GM18868 (cell line): ENCODE results near the gene LAMP5.

ENCODE experiments used
- ATAC-seq: cut with Tn5 transposase; IDR thresholded peaks from one replicate; pipeline ENCODE4 v1.9.1; 2021; ENCODE audit warnings: mild to moderate bottlenecking, moderate library complexity; ENCODE audit not compliant: unreplicated experiment

LAMP5 gene

DNA sequence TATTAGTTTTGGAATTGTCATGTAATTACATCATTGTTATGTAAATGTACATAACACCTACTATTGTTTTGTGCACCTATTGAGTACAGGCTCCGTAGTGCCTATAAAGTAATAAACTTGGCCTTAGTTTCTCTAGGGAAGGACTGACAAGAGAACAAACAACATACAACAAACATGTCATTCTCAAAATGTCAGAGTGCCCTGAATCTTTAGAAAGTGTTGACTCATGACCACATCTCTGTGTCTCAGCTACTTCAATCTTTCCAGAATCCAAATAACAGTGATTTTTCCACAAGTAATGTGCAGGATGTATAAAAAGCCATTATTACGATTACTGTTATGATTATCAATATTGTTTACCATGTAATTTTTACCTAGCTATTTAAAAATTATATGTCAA, 17.2 kb downstream of the LAMP5 start:
- ATAC-seq: no peak

DNA sequence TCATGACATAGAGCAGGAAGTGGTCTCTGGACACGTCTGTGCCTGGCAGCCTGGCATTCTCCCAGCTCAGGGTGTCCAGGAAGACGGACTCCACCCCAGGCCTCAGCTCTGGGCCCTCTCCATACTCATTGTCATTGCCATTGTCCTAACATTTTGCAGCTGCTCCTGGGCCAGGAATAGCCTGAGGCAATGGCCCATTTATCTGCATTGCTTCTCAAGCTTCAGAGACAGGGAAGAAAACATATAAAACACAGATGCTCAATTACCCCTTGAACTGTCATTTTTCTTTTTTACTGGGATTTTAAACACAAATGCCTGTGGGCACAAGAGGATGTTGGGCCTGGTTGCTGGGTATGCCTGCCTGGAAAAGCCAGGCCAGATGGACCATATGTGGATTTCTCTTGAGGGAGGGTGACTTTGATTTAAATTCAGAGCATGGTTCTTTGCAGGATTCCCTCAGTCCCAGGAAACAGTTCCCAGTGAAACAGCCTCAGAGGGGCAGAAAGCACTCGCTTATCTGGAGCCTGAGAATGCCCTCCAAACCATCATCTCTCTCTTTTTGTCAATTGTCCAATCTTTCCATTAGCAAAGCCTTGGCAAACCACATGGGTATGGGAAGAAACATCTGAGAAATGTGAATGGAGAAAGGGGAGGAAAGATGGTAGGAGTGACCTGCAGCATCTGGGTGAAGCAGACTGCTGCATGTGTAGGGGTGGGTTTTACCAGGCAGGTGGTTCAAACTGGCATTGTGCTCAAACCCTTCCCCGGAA, 17.9 kb downstream of the LAMP5 start:
- ATAC-seq: no peak

DNA sequence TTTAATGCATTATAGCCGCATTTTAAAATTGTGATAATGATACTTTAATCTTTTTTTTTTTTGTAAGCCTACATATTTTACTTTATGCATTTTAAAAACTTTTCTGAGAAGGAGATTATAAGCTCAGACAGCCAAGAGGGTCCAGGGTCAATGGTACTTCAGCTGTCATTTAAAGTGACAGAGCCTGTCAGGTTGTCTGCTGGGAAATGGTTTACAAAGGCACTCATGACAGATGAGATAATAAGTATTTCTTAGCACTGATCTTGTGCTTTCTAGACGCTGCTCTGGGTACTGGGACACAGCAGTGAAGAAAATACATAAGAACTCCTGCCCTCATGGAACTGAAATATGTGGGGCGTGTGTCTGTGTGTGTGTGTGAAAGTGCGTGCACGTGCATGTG, 19.6 kb downstream of the LAMP5 start:
- ATAC-seq: no peak

DNA sequence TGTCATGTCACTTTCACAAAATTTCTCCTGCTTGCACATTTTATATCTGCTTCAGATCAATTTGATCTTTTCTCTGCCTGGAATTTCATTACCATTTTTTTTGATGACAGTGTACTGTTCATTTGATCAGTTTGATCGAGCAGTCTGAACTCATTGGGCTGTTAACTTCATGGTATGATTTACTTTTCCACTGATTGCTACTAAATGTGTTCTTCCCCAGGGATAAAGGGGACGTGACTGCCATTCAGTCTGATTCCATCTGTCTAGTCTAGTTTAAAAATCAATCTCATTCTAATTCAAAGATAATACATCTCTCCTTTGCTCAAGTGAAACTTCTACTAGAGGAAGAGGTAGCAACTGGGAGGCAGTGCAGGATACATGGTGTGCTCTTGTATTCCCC, 21.1 kb downstream of the LAMP5 start:
- no peak for ATAC-seq

DNA sequence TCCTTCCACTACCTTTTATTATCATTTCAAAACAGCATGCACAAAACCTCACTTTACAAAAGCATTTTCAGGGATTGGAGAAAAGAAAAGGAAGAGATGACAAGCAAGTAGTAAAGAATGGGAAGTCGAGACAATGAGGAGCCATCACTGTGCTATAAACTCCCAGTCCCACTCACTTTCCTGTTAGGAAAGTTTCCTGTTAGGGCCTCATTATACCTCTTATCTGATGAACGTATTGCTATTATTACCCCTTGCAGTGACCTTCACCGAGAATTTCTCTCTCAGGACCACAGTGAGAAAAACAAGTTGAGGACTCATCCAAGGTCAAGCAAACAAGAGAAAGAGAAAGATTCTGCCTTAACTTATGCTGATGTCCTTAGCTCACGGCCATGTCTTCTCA, 28.8 kb downstream of the LAMP5 start:
- no peak for ATAC-seq

DNA sequence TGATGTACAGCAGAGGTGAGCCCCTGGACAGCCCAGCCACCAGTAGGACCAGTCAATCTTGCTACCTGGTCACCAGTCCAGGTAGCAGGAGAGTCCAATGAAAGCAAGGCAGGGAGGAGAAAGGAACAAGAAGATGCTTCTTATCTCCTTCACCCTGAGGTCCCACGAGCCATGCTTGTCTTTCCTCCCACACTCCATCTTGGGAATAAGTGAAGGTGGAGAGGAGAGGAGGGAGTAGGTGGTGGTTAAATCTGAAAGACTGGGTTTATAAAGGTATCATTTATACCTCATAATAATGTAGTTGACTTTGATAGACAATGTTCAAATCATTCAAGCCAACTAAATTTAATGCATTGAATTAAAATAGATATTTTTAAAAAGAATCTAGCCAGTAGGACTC, 35.9 kb downstream of the LAMP5 start:
- no peak for ATAC-seq

DNA sequence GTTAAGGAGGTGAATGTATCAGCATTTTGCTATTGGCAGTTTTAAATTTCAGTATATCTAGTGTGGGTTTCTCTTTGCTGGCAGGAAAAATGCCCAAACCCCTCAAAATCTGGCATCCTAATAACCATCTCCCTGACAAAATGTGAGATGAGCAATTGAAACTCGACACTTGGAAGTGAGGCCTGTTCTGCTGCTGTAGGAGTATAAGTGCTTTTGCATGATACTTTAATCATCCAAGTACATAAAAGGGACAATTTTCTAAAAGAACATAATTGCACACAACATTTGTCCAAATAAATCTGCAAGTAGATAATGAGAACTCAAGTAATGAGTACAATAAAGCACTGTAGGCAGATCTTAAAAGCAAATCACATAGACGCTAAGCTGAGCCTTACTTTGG, 36.5 kb downstream of the LAMP5 start:
- no peak for ATAC-seq

DNA sequence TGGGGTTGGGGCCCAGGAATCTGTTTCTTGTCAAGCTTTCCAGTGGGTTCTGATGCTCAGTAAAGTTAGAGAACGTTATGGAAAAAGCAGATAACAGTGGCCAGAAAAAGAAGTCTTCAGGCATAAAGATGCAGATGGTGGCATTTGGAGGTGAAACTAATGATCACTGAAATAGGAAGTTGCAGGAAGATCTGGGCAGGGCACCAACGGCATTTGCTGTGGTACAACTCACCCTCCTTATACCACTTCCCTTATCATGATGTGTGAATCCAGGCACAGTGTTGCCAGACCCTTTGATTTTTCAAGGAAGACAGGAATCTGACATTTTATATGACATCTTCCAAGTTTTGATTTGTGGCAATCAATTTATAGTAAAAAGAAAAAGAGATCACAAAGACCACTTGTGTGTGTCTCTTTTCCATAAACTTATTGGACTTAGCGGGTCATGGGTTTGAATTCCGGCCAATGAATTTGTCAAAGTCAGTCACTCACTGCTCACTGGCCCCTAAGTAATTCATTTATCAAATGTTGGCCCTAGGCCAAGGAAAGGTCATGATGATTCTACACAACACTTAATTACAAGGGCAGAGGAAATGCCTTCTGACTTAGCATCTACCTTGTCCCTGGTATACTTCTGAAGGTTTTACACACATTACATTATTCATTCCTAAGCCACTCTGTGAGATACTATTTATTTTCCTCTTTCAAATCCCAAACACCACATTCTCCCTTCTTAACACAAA, 37.6 kb downstream of the LAMP5 start:
- ATAC-seq: no peak

DNA sequence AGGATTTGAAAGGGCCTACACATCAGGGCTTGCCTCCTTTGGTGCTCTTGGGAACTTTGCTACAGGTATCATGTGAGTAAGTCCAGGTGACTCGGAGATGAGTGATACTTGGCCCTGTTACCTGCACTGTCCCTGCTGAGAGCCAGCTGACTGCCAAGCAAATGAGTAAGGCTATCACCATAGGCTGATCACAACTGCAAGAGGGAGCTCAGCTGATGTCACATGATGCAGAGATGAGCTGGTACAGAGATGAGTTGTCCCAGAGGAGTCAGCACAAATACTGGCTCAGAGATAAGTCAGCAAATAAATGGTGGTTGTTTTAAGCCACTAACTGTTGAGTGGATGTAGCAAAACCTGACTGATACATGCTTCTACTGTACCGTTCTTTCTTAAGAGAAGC, 41.4 kb downstream of the LAMP5 start:
- ATAC-seq: peak; percentile 58

DNA sequence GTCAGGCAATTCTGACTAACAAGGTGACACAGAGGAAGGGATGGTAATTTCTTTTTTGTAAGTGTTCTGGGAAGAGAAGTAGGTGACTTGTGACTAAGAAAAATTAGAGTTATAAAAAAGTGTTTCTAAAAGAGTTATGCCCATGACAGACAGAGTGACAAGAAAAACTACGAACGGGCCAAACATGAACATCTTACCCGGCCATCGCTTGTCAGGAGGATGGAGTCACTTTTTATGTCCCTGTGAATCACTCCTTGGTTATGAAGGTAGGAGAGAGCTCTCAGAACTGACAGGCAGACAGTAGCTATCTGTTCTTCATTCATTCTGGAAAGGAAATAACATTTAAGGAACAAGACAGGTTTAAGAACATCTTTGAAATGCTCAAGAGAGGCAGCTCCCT, 43.0 kb downstream of the LAMP5 start:
- no peak for ATAC-seq

DNA sequence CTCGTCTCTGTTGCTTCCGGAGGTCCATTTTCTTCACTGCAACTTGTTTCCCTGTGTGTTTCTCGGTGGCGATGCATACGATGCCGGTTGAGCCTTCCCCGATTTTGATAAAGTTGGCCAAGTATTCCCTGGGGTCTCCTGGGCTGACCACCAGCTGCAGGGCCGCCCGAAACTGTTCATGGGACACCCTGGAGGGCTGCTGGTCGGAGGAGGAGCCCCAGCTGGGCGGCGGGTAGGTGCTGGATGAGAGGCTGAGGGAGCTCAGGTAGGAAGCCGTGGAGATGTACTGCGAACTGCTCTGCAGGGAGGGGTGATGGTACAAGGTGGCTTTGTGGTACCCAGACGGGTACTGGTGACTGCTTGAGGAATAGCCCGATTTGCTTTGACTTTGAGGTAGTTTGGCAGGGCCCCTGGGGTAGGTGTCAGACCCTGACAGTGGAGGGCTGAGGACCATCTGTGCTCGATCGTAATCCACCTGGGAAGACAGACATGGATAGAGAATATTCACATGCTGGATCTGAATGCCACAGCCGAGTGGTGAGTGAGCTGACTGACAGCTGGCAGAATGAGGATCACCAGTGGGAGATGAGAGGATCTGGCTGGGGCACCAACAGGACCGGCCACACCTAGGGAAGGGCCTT, 51.6 kb downstream of the LAMP5 start:
- no peak for ATAC-seq

DNA sequence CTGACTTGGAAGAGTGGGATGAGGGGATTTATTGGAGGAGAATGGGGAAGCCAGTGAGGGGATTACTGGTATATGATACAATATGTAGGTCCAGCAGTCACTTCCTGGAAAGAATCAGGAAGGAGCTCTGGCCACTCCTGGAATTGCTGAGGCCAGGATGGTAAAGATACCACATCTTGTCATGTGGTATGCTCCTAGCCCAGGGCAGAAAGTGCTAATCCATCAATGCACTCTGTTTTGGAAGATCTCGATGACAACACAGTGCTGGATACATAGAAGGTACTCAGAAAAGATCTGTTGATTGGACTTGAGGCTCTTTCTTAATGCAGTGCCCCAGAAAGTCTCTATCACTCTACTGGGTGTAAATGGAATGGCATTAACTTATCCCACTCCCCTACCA, 52.6 kb downstream of the LAMP5 start:
- ATAC-seq: no peak

DNA sequence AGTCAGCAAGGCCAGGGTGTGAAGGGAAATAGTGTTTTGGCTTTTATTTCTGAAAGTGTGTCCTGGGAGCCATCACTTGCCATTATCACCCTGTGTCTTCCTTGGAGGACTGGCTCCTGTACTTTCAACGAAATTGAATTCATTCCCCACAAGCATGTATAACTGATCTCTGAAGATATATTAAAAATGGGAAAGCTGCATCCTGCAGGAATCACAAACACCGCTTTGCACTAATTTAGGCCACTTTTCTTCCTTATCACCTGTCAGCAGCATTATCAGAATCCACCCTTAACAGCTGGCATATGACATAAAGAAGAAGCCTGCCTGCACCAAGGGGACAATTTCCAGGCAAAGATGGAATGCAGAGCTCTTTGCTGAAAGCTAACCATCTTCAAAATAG, 56.2 kb downstream of the LAMP5 start:
- ATAC-seq: no peak

DNA sequence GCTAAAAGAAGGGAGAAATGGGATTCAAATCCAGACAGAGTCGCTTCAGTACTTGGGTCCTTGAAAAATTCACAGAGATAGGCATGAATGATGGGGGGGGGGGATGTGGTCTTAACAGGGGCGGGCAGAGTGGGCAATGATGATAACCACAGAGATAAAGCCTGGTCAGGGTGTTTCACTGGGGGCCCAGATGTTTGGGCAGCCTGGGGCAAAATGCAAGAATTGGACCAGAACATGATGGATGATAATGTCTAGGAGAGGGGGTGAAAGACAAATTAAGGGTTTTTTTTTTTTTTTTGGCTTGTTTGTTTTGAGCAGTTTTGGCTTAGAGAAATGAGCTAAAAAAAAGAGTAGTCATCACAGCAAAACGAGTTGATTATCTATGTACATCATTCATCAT, 57.4 kb downstream of the LAMP5 start:
- ATAC-seq: no peak

DNA sequence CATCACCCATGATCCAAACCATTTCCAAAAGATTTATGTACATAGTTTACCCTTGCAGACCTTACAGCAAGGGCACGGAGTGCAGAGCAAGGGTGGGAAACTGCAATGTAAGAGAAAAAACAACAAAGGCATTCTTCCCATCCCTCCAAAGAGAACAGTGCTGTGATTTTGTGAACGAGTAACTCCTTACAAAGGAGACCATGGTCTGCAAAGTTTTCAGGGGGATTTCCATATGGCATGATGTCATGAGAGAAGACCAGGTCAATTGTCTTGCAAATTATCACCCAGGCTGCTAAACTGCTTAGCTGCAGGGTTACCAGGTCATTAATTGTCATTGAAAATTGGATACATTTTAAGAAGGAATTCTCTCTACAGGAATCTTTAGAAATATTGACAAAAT, 58.3 kb downstream of the LAMP5 start:
- ATAC-seq: no peak

DNA sequence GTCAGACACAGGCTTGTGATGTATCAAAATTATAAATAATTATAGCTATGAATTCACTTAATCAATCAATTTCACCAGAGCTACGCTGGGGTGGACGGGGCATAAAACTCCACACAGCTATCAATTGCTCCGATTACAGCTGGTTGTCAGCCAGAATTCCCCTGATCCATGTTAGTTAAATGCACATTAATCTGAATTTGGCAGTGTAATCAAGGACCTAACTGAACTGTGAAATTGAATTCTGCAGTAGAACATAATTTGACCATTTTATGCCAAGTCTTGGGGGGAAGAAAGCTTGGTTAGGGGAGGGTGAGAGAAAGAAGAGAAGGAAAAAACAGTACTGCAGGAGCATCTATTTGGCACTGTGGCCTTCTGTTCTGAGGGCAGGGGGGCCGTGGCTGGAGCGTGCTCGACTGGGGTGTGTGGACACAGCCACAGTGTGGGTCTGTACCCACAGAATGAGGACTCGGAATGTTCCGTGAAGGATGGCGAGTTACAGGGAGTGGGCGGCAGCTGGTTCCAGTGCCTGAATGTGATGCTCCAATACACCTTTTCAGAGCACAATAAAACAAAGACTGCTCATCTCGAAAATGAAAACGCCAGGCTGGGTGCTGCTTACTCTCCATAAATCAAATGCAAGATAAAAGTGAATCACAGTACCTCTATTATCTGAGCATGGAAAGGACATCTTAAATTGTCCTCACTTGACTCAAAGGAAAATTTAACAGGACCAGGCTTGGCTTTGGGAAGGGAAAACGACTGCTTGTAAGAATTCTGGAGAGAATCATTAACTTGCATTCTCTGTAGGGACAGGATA, 59.2 kb downstream of the LAMP5 start:
- ATAC-seq: no peak

DNA sequence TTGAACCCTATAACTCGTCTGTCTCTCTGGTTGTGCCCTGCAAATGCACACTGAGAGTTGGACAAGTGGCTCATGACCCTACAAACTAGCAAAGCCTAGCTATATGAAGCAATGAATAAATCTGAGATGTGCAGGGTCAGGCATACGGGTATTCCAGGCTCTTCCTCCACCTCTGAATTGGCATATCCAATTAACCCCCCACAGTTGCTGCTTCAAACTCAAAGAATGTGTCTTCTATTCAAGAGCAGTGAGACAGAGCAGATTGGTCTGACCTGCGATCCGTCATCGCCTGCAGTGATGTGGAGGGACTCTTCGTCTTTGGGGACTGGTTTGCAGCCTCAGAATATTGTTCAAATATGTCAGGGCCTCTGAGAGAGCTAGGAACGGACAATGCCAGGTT, 59.8 kb downstream of the LAMP5 start:
- no peak for ATAC-seq

DNA sequence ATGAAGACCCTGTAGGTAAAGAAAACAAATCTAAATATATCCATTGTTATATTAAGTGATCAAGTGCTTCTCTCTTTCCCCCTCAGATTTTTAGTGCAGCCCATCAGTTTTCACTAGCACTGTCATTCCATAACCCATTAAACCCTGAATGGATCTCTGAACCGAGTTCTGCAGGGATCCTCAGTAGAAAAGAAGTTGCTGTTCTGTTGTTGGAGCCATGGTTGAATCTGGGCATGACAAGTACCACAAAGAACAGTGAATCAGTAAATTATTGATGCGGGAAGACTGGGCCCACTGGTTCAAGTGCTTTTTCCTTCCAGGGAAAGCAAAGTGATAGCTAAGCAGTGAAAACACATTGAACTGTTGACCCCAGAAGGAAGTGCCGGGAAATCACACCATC, 60.4 kb downstream of the LAMP5 start:
- no peak for ATAC-seq

DNA sequence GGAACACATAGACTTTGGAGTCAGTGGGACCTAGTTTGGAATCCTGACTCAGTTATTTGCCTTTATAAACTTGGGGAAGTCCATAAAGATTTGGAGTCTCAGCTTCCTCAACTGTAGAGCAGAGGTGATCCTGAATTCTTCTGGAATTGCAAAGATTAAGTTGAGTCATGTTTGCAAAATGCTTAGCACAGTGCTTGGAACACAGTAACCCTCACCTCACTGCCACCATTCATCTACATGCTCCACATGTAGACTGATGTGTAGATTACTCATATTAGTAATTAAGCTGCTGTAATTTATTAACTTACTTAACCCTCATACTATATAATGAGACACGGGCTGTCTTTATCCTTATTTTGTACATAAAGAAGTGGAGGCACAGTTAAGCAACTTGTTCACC, 61.4 kb downstream of the LAMP5 start:
- no peak for ATAC-seq

DNA sequence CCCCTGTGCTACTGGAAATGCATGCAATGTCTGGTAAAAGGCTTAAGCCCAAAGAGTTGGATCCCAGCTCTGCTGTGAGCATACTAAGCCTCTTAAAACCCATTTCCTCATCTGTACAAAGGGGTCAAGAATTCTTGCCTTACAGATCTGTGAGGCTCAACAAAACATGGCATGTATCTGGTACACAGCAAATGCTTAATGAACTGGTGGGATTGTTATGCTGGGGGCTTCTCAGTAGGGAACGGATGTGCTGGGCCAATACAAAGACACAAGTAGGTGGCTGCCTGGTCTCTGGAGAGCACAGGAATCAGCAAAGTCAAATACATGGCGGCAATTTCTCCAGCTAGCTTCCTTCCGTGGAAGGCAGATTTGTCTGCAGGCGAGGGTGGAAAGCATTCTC, 62.3 kb downstream of the LAMP5 start:
- no peak for ATAC-seq

DNA sequence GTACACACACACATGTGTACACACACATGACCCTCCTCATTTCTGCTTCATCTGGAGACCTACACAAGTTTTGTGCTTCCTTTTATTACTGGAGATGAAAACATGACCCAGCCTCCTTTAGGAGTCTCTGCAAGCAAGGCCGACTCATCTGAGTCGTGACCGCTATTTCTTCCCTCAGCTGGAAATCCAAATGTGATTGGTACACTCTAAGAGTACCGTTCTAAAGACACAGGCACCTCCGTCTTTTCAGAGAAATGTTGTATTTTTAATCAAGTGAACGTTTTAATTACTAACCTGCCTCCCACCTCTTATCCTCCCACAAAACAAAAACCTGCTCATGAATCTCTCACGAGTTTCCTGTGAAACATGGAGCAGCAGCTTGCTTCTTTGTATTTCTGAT, 63.0 kb downstream of the LAMP5 start:
- no peak for ATAC-seq
